Lower lobe of right lung (tissue), 2 donors: ENCODE results near the gene MFSD11. TPM values are rescaled to one million over a fixed set of nuclear protein-coding genes. Genes with fewer than 3 reads are reported as not detected.
A peak's percentile ranks its signal among the peaks of the same experiment; 100 is the strongest.
"Not testable (repeated sequence)": the region's sequence is repeated elsewhere in the genome, so short reads cannot be mapped to it uniquely, and the experiment has no call there.

ENCODE experiments used
- ATAC-seq, 2 donors: fragments of 200-7000 bp; cut with Tn5 transposase; one replicate each; pipeline ENCODE4 v1.9.1; 2020 to 2022; ENCODE audit warnings: mild to moderate bottlenecking in 2 of 2, moderate library complexity in 2 of 2
- DNase-seq: peaks from one replicate; pipeline ENCODE4 v3.0.0-alpha.2; 2020
- H3K27ac ChIP-seq: fragments of 200-600 bp; one replicate; pipeline ENCODE4 v1.8.0; 2022
- H3K27me3 ChIP-seq: fragments of 200-600 bp; one replicate; pipeline ENCODE4 v1.8.0; 2022; ENCODE audit warnings: low read depth
- H3K36me3 ChIP-seq: fragments of 200-600 bp; one replicate; pipeline ENCODE4 v1.8.0; 2022; ENCODE audit warnings: mild to moderate bottlenecking
- H3K4me1 ChIP-seq: fragments of 200-600 bp; one replicate; pipeline ENCODE4 v1.8.0; 2022
- H3K4me3 ChIP-seq: fragments of 200-600 bp; one replicate; pipeline ENCODE4 v1.8.0; 2022; ENCODE audit warnings: mild to moderate bottlenecking
- H3K9me3 ChIP-seq: fragments of 200-600 bp; one replicate; pipeline ENCODE4 v1.8.0; 2022
- intact Hi-C: fragments of 100-400 bp; cut with DNase I; formaldehyde crosslinking; loops from one replicate; pipeline ENCODE4 v1.11.0; 2022
- total RNA-seq: library from RNA; stranded (reverse); fragmentation: NEBNext Ultra II Directional; extraction: Animal tissue kit (Norgen Biotek cat#: 25700); gene quantifications from one replicate; pipeline ENCODE4 v1.2.1, GENCODE V29; 2021
- TF ChIP-seq, protein P1 (sequence below): fragments of 200-600 bp; IDR thresholded peaks from one replicate; pipeline ENCODE4 v1.8.0; 2022; ENCODE audit warnings: antibody characterized with exemption, mild to moderate bottlenecking
- donor health status: DM: no; HTN: yes; CAD: no; lungs with severe emphysema.

Gene MFSD11
- total RNA-seq, 1 donor from 2014 or later, result 32.2 TPM

DNA sequence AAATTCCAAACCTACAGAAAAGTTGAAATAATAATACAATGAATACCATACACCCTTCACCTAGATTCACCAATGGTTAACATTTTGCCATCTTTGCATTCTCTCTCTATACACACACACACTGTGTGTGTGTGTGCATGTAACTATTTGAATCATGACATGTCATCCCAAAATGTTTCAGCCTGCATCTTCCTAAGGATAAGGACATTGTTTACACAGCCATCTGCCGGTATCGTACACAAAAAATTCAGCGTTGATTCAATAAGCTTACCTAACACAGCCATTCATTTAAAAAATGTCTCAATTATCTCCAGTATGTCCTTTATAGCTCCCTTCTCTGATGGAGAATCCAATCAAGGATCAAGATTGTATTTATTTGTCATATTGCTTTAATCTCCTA, 31.1 kb upstream of the MFSD11 start:
- intact Hi-C loops, result no loop called here
- Histone ChIP-seq H3K4me3 (no peak overlapping the region), H3K4me1 (peaks cover 38% of the 10 kb centered on the region), H3K27me3 (no peaks in the 10 kb centered on the region), H3K27ac (no peak overlapping the region), H3K9me3 (no peaks in the 10 kb centered on the region), H3K36me3 (no peaks in the 10 kb centered on the region)
- TF ChIP-seq, protein P1, sequence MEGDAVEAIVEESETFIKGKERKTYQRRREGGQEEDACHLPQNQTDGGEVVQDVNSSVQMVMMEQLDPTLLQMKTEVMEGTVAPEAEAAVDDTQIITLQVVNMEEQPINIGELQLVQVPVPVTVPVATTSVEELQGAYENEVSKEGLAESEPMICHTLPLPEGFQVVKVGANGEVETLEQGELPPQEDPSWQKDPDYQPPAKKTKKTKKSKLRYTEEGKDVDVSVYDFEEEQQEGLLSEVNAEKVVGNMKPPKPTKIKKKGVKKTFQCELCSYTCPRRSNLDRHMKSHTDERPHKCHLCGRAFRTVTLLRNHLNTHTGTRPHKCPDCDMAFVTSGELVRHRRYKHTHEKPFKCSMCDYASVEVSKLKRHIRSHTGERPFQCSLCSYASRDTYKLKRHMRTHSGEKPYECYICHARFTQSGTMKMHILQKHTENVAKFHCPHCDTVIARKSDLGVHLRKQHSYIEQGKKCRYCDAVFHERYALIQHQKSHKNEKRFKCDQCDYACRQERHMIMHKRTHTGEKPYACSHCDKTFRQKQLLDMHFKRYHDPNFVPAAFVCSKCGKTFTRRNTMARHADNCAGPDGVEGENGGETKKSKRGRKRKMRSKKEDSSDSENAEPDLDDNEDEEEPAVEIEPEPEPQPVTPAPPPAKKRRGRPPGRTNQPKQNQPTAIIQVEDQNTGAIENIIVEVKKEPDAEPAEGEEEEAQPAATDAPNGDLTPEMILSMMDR, result no peak
- ATAC-seq (no peak), DNase-seq (no peak)

DNA sequence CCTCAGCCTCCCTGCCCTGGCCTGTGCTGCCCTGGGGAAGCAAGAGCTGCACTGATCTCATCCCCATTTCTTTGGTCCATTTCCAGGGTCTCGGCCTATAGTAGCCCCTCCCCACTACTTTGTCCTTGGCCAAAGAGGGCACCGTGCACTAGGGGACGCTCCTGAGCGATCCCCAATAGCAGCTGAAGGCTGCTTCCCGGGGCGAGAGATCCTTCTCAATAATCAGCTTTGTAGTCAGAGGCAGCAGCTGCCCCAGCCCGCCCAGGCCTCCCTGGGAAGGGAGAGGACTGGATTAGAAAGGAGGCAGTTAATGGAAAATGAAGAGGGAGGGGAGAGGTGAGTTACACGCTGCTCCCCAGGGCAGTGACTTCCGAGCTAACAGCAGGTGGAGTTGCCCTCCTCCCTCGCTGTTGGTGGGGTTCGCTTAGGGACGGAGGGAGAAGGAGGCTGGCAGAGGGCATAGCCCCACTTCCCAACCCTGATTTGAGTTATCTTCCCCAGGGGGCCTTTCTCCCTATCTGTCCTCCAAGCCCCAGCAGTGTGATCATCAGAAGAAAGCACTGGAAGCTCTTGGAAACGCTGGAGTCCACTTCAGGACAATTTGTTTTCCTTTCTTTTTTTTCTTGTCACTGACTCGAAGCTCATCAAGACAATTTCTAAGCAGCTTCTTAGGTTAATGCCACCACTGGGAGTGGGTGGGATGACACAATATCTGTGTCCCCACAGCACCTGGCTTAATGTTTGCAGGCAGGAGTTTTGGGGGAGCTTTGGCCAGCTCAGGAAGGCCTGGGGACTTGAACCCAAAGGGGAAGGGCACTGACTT, 29.7 kb upstream of the MFSD11 start:
- no peaks in the 10 kb centered on the region for H3K27me3 ChIP-seq
- H3K4me3 ChIP-seq, result peak overlapping the region; percentile 74
- peaks cover 5% of the 10 kb centered on the region for H3K36me3 ChIP-seq
- H3K4me1 ChIP-seq, result peaks cover 38% of the 10 kb centered on the region
- DNase-seq (no peak), ATAC-seq (no peak)
- no peaks in the 10 kb centered on the region for H3K9me3 ChIP-seq
- TF ChIP-seq, protein P1, result peak; percentile 16
- H3K27ac ChIP-seq, result peak overlapping the region; percentile 86
- intact Hi-C loops, result no loop called here

DNA sequence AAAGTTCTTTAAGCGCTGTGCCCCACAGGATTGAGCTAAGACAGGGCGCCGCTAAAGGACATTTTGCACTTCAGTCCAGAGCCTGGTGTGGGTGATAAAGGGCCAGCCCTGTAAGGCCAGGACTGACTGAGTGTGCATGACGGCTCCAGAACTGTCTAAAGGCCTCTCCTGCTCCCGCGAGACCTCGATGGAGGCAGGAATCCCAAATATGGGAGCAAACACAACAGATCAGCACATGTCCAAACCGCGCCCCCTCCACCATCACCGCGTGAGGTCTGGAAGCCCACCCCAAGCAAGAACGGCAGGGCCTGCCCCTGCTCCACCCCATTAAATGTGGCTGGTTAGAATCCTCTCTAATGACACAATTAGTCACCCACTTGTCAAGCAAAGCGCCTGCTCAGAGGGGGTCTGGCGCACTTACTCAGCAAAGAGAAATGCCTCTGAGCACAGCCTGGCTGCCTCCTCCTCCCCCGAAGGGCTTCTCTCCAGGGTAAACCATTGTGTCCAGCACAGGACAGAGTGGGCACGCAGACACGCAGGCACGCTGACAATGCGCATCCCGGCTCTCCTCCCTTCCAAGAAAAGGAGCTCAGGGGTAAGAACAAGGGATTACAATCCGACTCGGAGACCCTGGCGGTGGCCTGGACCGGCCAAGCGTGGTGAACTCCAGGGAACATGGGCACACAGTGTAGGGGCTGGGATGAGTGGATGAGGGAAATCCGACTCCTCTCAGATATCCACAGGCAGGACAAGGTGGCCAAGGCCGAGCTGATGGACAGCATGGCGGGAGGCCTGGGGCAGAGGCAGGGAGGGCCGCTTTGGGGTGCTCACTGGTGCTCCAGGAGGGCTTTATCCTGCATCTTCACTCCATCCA, 28.6 kb upstream of the MFSD11 start:
- peak overlapping the region; percentile 86 for H3K27ac ChIP-seq
- peaks cover 16% of the 10 kb centered on the region for H3K36me3 ChIP-seq
- peak; percentile 68 for DNase-seq
- H3K4me1 ChIP-seq, result peaks cover 39% of the 10 kb centered on the region
- peak overlapping the region; percentile 74 for H3K4me3 ChIP-seq
- intact Hi-C loops, result no loop called here
- H3K27me3 ChIP-seq, result no peaks in the 10 kb centered on the region
- TF ChIP-seq, protein P1, result no peak
- peak; percentile 54 to 57 for ATAC-seq
- H3K9me3 ChIP-seq, result no peaks in the 10 kb centered on the region

DNA sequence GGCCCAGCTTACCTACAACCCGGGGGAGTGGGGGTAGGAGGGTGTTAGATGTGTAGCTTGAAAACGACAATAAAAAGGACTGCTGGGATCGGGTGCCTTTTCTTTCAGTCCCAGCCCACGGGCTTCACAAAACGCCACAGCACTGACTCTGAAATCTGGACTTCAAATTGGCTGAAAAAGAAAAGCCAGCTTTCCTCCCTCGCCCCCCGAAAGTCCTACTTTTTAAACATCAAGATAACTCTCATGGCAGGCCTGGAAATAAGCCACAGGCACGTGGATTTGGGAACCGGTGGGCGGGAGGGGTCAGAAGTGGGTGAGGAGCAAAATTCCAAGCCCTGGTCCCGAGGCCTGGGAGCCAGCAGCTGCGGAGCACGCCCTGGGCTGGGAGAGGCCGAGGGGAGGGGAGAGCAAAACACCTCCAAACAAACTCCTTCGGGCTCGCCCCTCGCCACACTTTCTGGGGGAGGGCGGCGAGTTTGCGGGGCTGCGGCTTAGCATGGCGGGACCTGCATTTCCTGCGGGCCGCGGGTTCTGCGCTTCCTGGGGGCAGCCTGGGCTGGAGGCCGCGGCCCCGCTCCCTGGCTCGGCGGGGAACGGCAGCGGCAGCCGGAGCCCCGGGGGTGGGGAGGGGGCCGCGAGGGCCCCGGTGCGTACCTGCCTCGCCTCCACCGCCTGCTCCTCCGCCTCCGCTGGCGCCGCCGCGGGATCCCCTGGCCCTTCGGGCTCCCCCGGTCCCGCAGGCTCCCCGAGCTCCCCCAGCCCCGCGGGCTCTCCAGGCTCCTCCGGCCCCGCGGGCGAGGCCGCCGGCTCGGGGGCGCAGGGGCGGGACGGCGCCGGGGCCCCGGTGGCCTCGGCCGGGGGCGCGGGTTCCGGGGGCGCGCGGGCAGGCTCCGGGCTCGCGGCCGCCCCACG, 27.7 kb upstream of the MFSD11 start:
- H3K27ac ChIP-seq, result peak overlapping the region; percentile 86
- intact Hi-C loops, H3K9me3 ChIP-seq, H3K27me3 ChIP-seq: not testable (repeated sequence)
- peaks cover 21% of the 10 kb centered on the region for H3K36me3 ChIP-seq
- DNase-seq (peak; percentile 50), ATAC-seq (peak; percentile 31 to 49)
- H3K4me1 ChIP-seq, result peaks cover 48% of the 10 kb centered on the region
- peak overlapping the region; percentile 74 for H3K4me3 ChIP-seq

DNA sequence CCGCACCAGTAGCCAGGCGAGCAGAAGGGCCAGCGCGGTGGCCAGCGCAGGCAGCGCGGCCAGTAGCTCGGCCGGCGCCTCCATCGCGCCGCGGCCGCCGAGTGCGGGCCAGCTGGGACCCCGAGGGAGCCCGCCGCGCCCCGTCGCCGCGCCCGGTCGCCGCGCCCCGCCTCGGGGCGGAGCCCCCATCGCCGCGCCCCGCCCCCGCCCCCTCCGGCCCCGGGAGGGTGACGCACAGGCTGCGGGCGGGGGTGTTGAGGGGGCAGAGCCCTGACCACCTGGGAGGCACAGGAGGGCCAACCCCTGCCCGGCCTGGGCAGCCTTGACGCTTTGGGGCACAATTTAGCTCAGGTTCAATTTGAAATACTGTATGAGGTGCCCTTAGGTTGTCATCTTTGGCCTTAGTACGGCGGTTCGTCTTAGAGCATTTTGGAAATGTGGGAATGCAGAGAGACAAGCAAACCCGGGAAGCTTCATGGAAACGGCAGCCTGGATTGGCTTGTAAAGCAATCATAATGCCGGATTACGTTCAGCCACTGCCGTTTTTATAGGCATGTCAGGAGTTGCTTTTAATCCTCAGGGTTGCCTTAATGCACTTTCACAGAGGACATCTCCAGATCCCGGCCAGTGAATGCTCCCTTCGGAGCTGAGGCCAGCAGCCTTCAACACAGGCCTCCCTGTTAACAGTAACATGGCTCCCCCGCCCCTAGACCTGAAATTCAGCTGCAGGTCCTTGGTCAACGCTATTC, 26.9 kb upstream of the MFSD11 start, which contains the start of gene MXRA7:
Gene MXRA7 (minus strand): TSS at position 103 of the 749 bp plus-strand sequence. CDS start 19 bp downstream, at position 84.
- H3K9me3 ChIP-seq, result no peaks in the 10 kb centered on the region
- peaks cover 30% of the 10 kb centered on the region for H3K36me3 ChIP-seq
- peak within 1 kb of the TSS; percentile 86 for H3K27ac ChIP-seq
- DNase-seq (peak; percentile 79), ATAC-seq (peak; percentile 82 to 84)
- peak within 1 kb of the TSS; percentile 74 for H3K4me3 ChIP-seq
- intact Hi-C loops, result no loop called here
- TF ChIP-seq, protein P1, result no peak
- H3K4me1 ChIP-seq, result peaks cover 56% of the 10 kb centered on the region
- H3K27me3 ChIP-seq, result no peaks in the 10 kb centered on the region

DNA sequence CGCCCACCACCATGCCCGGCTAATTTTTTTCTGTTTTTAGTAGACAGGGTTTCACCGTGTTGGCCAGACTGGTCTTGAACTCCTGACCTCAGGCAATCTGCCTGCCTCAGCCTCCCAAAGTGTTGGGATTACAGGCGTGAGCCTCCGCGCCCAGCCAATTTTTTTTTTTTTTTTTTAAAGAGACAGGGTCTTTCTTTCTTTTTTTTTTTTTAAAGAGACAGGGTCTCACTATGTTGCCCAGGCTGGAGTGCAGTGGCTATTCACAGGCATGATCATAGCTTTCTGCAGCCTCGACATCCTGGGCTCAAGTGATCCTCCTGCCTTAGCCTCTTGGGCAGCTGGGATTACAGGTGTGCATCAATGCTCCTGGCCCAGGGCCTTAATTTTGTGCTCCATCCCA, 25.6 kb upstream of the MFSD11 start:
- H3K27ac ChIP-seq, H3K4me3 ChIP-seq, H3K9me3 ChIP-seq, intact Hi-C loops, H3K27me3 ChIP-seq, DNase-seq, ATAC-seq: not testable (repeated sequence)
- Histone ChIP-seq H3K4me1 (peaks cover 61% of the 10 kb centered on the region), H3K36me3 (peaks cover 42% of the 10 kb centered on the region)
